C4-2B (cell line): Measurements from ENCODE around the gene ZNF423.
"Not testable (repeated sequence)": the region's sequence is repeated elsewhere in the genome, so short reads cannot be mapped to it uniquely, and the experiment has no call there.

Experiments used
- H3K27ac ChIP-seq: fragments of 450-650 bp; 2 replicates; pipeline ENCODE4 v1.5.1; 2017
- CTCF ChIP-seq: fragments of 450-650 bp; conservative IDR thresholded peaks from 2 replicates; pipeline ENCODE4 v1.5.1; 2017; ENCODE audit warnings: mild to moderate bottlenecking
- ZFX ChIP-seq: fragments of 450-650 bp; IDR thresholded peaks from 2 replicates; pipeline ENCODE4 v1.6.1; 2017

The ZNF423 gene

GRCh38 chr16:49679095-49679494 lies 176.8 kb downstream of the ZNF423 start:
- H3K27ac ChIP-seq = no peak overlapping the region
- no peak for TF ChIP-seq CTCF
- TF ChIP-seq ZFX = no peak

DNA sequence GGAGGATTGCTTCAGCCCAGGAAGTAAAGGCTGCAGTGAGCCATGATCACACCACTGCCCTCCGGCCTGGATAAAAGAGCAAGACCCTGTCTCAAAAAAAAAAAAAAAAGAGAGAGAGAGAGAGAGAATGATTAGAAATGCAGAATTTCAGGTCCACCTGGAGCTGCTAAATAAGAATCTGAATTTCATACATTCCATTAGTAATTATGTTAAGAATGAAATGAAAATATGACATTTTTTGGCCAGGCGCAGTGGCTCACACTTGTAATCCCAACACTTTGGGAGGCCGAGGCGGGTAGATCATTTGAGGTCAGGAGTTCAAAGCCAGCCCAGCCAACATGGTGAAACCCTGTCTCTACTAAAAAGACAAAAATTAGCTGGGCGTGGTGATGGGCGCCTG lies 178.3 kb downstream of the ZNF423 start:
- H3K27ac ChIP-seq = not testable (repeated sequence)

DNA sequence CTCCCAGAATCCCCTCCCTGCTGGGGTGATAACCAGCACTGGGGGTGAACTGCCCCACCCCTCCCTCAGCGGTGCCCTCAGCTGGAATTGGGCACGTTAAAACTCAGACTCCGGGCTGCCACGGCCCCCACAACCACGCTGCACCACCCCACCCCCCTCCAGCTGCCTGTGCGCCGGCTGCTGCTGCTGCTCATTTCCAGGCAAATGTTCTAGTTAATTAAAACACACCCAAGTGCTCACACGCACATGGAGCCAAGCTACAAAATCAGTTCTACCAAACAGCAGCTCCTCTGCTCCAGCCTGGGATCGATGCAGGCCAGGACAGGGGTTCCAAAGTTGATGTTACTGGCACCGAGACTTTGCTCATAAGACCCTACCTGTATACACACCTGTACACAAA lies 180.5 kb downstream of the ZNF423 start:
- H3K27ac ChIP-seq = no peak overlapping the region
- TF ChIP-seq CTCF = no peak
- TF ChIP-seq ZFX = no peak

- no peak for TF ChIP-seq CTCF
- no peak for TF ChIP-seq ZFX
- H3K27ac ChIP-seq = no peak overlapping the region
Observed at GRCh38 chr16:49674990-49675389, 180.9 kb downstream of the ZNF423 start.

DNA sequence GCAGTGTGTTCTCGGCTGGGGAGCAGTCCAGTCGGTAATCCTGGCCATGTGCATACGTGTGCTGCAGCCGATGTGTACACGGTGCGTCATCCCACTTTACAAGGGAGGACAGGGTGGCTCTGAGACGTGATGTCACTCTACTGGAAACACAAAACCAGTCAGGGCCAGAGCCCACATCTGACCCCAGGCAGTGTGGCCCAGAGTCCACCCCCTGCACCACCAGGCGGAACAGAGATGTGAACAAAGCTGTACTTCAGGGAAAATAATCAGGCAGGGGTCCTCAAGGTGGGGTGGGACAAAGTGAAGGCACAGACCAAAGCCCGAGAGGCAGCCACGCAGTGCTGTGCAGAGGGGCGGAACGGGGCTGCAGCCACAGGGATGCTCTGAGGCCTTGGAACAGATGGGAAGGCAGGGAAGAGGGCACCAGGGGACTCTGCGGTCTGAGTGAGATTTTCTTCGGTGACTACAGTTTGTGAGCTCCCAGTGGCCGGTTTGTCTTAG lies 181.5 kb downstream of the ZNF423 start:
- no peak for TF ChIP-seq CTCF
- no peak for TF ChIP-seq ZFX
- H3K27ac ChIP-seq = no peak overlapping the region

DNA sequence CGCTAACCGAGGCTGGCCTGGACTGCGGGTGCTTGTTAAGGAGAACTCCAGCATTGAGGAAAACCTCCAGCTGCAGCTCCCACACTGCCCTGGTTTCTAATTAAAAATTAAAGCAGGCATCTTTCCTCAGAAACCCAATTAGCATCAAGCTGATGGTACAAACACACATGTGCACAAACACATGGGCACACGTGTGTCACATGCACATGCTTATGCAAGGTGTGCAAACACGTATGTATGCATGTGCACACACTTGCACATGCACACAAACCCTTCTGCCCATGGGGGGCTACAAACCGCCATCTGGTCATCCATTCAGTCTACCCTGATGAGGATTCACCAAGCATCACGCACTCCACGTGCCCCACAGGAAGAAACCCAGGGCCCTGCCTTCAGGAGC lies 182.5 kb downstream of the ZNF423 start:
- H3K27ac ChIP-seq = no peak overlapping the region
- TF ChIP-seq CTCF (no peak), ZFX (no peak)

DNA sequence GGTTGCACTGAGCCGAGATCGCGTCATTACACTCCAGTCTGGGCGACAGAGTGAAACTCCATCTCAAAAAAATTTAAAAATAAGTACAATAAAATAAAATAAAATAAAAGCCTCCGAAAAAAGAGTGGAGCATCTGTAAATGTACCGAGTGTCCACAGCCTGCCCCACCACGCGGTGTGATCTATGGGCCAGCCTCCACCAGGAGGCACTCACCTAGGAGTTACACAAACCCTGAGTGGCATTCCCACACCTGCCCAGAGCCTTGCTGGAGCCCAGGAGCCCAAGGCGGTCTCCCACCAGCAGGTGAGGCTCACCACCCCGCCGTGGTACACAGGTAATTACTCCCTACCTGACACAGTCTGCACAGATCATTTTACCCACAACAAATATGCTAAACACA lies 183.2 kb downstream of the ZNF423 start:
- H3K27ac ChIP-seq = no peak overlapping the region
- TF ChIP-seq CTCF (no peak), ZFX (no peak)

DNA sequence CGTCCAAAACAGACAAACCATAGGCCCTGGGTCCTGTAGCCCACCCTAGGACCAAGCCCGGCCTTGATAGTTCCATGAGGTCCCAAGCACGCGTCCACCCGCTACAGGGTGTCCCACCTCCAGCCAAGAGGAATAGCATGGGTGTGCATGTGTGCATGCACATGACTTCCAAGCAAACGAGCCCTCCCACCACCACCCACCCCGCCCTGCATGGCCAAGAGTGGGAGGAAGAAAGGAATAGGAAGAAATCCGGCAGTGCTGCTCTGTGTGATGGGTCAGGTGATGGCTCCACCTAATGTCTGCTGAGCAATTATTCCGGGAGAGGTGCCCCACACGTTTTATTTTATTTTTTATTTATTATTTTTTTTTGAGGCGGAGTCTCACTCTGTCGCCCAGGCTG lies 184.6 kb downstream of the ZNF423 start:
- no peak overlapping the region for H3K27ac ChIP-seq
- no peak for TF ChIP-seq CTCF
- TF ChIP-seq ZFX = no peak
